CD14-positive monocyte (primary cell): Measurements from ENCODE around the gene SF3A1. TPM values are rescaled to one million over a fixed set of nuclear protein-coding genes. Genes with fewer than 3 reads are reported as not detected.
A peak's percentile ranks its signal among the peaks of the same experiment; 100 is the strongest.

Experiments
- DNase-seq, 3 donors: peaks; one replicate each; pipeline ENCODE4 v3.0.0-alpha.2; 2011 to 2022
- H2AFZ ChIP-seq: 2 replicates; pipeline ENCODE4 v1.6.0; 2012; ENCODE audit warnings: mild to moderate bottlenecking, low read depth, low read length, inconsistent platforms; ENCODE audit not compliant: insufficient read depth, poor library complexity, severe bottlenecking
- H3K27ac ChIP-seq, 2 donors: 1 replicate in 1 of 2; 2 replicates in 1 of 2; pipeline ENCODE4 v1.5.1; 2012 to 2013; ENCODE audit warnings: low read length in 2 of 2, control low read depth in 1 of 2, inconsistent platforms in 1 of 2, low read depth in 1 of 2, mild to moderate bottlenecking in 1 of 2
- H3K27me3 ChIP-seq, 2 donors: one replicate each; pipeline versions ENCODE4 v1.6.0 to v1.6.1; 2011 to 2013; ENCODE audit warnings: low read length in 2 of 2; ENCODE audit not compliant: control insufficient read depth in 2 of 2, insufficient read depth in 2 of 2
- H3K36me3 ChIP-seq, 2 donors: replicated peaks in 1 of 2; 1 replicate in 1 of 2; 2 replicates in 1 of 2; pipeline versions ENCODE4 v1.5.1 to v1.6.1; 2012 to 2013; ENCODE audit warnings: low read length in 2 of 2, control low read depth in 1 of 2, inconsistent platforms in 1 of 2, mild to moderate bottlenecking in 1 of 2; ENCODE audit not compliant: insufficient read depth in 2 of 2, control insufficient read depth in 1 of 2
- H3K4me1 ChIP-seq, 2 donors: 1 replicate in 1 of 2; 2 replicates in 1 of 2; pipeline versions ENCODE4 v1.5.1 to v1.6.1; 2012 to 2013; ENCODE audit warnings: low read length in 2 of 2, control low read depth in 1 of 2, inconsistent platforms in 1 of 2, mild to moderate bottlenecking in 1 of 2, moderate library complexity in 1 of 2; ENCODE audit not compliant: insufficient read depth in 2 of 2, control insufficient read depth in 1 of 2
- H3K4me2 ChIP-seq: replicated peaks from 2 replicates; pipeline ENCODE3; 2012; ENCODE audit warnings: low read length, moderate library complexity, mild to moderate bottlenecking; ENCODE audit not compliant: poor library complexity, severe bottlenecking; ENCODE audit errors: extremely low read depth
- H3K4me3 ChIP-seq, 3 experiments: fragments of 200-600 bp in 1 of 3; sonication (generic) in 1 of 3; replicated peaks in 1 of 3; 1 replicate in 2 of 3; 2 replicates in 1 of 3; pipeline ENCODE4 v1.5.1; 2011 to 2013; ENCODE audit warnings: low read length in 3 of 3, mild to moderate bottlenecking in 3 of 3, control low read depth in 2 of 3, low read depth in 2 of 3, inconsistent platforms in 1 of 3, moderate library complexity in 1 of 3
- H3K79me2 ChIP-seq: 2 replicates; pipeline ENCODE4 v1.6.0; 2012; ENCODE audit warnings: mild to moderate bottlenecking, control low read depth, inconsistent platforms, low read length, moderate library complexity; ENCODE audit not compliant: insufficient read depth
- H3K9ac ChIP-seq: 2 replicates; pipeline ENCODE4 v1.6.0; 2017; ENCODE audit warnings: low read length, mild to moderate bottlenecking; ENCODE audit not compliant: insufficient read depth, poor library complexity, severe bottlenecking
- H3K9me3 ChIP-seq, 2 donors: replicated peaks in 1 of 2; 1 replicate in 1 of 2; 2 replicates in 1 of 2; pipeline versions ENCODE4 v1.5.1 to v1.6.1; 2012 to 2013; ENCODE audit warnings: low read length in 2 of 2, control low read depth in 1 of 2; ENCODE audit not compliant: control insufficient read depth in 1 of 2, insufficient read depth in 1 of 2
- H4K20me1 ChIP-seq: 2 replicates; pipeline ENCODE4 v1.6.0; 2012; ENCODE audit warnings: mild to moderate bottlenecking, low read length, control low read depth, moderate library complexity; ENCODE audit not compliant: insufficient read depth
- H3K27ac Mint-ChIP-seq, 7 donors: one replicate each; pipeline ENCODE4 v1.8.0; 2020; ENCODE audit warnings: mild to moderate bottlenecking in 7 of 7, mixed read lengths in 7 of 7, moderate library complexity in 6 of 7, inconsistent platforms in 2 of 7
- H3K27me3 Mint-ChIP-seq, 3 donors: one replicate each; pipeline ENCODE4 v1.8.0; 2021 to 2022; ENCODE audit warnings: low read depth in 3 of 3, mild to moderate bottlenecking in 3 of 3, mixed read lengths in 3 of 3, moderate library complexity in 3 of 3, inconsistent platforms in 1 of 3
- H3K36me3 Mint-ChIP-seq, 2 donors: one replicate each; pipeline ENCODE4 v1.8.0; 2020; ENCODE audit warnings: mixed read lengths in 2 of 2, inconsistent platforms in 1 of 2, mild to moderate bottlenecking in 1 of 2
- H3K4me1 Mint-ChIP-seq: one replicate; pipeline ENCODE4 v1.8.0; 2020; ENCODE audit warnings: mild to moderate bottlenecking, mixed read lengths
- H3K4me3 Mint-ChIP-seq, 2 donors: one replicate each; pipeline ENCODE4 v1.8.0; 2020; ENCODE audit warnings: mild to moderate bottlenecking in 2 of 2, mixed read lengths in 2 of 2, moderate library complexity in 1 of 2
- H3K9me3 Mint-ChIP-seq, 7 donors: one replicate each; pipeline ENCODE4 v1.8.0; 2020 to 2022; ENCODE audit warnings: mixed read lengths in 7 of 7, mild to moderate bottlenecking in 6 of 7, moderate library complexity in 6 of 7, inconsistent platforms in 2 of 7
- WGBS: methylation state at CpG from one replicate; pipeline ENCODE4 v1.1.5; 2013; ENCODE audit warnings: missing lambda C conversion rate; ENCODE audit not compliant: insufficient coverage; 5-methylcytosine and 5-hydroxymethylcytosine counted together
- intact Hi-C, 2 donors: fragments of 100-400 bp; cut with micrococcal nuclease; formaldehyde crosslinking; loops; one replicate each; pipeline versions ENCODE4 v1.15.0 to v1.15.1; 2023
- polyA plus RNA-seq, 3 donors: library from polyadenylated mRNA; depleted of rRNA in 1 of 3; unstranded in 2 of 3; stranded (reverse) in 1 of 3; fragments of 300-500 nt in 2 of 3; fragments of >200 nt in 1 of 3; fragmentation: Illumina TruSeq in 2 of 3; gene quantifications; 1 replicate in 2 of 3; 2 replicates in 1 of 3; pipeline ENCODE4 v1.2.3, GENCODE V29; 2012 to 2021
- TF ChIP-seq, protein P1 (sequence below): fragments of 200-600 bp; IDR thresholded peaks from one replicate; pipeline ENCODE4 v1.8.0; 2022; ENCODE audit warnings: antibody characterized with exemption, mild to moderate bottlenecking

SF3A1 gene
- polyA plus RNA-seq, 3 donors = 34.7 to 102 (median 52.1) TPM

GRCh38 chr22:30396871-30397655 is 40.4 kb upstream of the SF3A1 start, which contains the start of gene SEC14L2:
TSS of gene SEC14L2 (plus strand) at chr22:30397018. CDS start at chr22:30397117, 99 bp downstream.
- Histone ChIP-seq H2AFZ (peak within 1 kb of the TSS; percentile 59), H3K9me3 (peaks cover 0 to 8% of the 10 kb centered on the region in 2 donors), H3K36me3 (no peaks in the 10 kb centered on the region), H3K4me1 (peaks cover 5 to 9% of the 10 kb centered on the region in 2 donors), H3K27ac (no peak within 1 kb of the TSS), H3K27me3 (peaks cover 33 to 49% of the 10 kb centered on the region in 2 donors), H3K4me2 (peak within 1 kb of the TSS; percentile 69), H3K79me2 (no peaks in the 10 kb centered on the region), H3K9ac (peak within 1 kb of the TSS; percentile 15), H4K20me1 (no peaks in the 10 kb centered on the region), H3K4me3 (peak within 1 kb of the TSS in 2 of 3 experiments; percentile 11 to 49)
- H3K27ac Mint-ChIP-seq = no peak within 1 kb of the TSS
- TF ChIP-seq, protein P1, sequence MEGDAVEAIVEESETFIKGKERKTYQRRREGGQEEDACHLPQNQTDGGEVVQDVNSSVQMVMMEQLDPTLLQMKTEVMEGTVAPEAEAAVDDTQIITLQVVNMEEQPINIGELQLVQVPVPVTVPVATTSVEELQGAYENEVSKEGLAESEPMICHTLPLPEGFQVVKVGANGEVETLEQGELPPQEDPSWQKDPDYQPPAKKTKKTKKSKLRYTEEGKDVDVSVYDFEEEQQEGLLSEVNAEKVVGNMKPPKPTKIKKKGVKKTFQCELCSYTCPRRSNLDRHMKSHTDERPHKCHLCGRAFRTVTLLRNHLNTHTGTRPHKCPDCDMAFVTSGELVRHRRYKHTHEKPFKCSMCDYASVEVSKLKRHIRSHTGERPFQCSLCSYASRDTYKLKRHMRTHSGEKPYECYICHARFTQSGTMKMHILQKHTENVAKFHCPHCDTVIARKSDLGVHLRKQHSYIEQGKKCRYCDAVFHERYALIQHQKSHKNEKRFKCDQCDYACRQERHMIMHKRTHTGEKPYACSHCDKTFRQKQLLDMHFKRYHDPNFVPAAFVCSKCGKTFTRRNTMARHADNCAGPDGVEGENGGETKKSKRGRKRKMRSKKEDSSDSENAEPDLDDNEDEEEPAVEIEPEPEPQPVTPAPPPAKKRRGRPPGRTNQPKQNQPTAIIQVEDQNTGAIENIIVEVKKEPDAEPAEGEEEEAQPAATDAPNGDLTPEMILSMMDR = no peak
- intact Hi-C loops = no loop called here
- peaks cover 14% of the 10 kb centered on the region for H3K4me1 Mint-ChIP-seq
- peak within 1 kb of the TSS; percentile 66 to 84 for H3K4me3 Mint-ChIP-seq
- peaks cover 2 to 3% of the 10 kb centered on the region in 2 donors for H3K36me3 Mint-ChIP-seq
- H3K27me3 Mint-ChIP-seq = peaks cover 50 to 65% (median 51%) of the 10 kb centered on the region in 3 donors
- H3K9me3 Mint-ChIP-seq = peaks cover 0 to 11% (median 0%) of the 10 kb centered on the region in 7 donors
- WGBS = 1% methylated on average over 49 of the region's 56 CpGs
- no peak for DNase-seq

GRCh38 chr22:30393885-30394284 is 37.2 kb upstream of the SF3A1 start:
- no peaks in the 10 kb centered on the region for H3K36me3 ChIP-seq
- no peak overlapping the region for H3K9ac ChIP-seq
- H3K27me3 ChIP-seq = peaks cover 31 to 35% of the 10 kb centered on the region in 2 donors
- TF ChIP-seq, protein P1 = no peak
- DNase-seq = no peak
- no peak overlapping the region for H2AFZ ChIP-seq
- Mint-ChIP-seq H3K27me3 (peaks cover 42 to 45% (median 45%) of the 10 kb centered on the region in 3 donors), H3K4me1 (peaks cover 14% of the 10 kb centered on the region), H3K36me3 (peaks cover 2 to 3% of the 10 kb centered on the region in 2 donors), H3K4me3 (no peak overlapping the region), H3K9me3 (peaks cover 0 to 13% (median 2%) of the 10 kb centered on the region in 7 donors), H3K27ac (peak overlapping the region in 2 of 7 donors; percentile 4 to 27)
- H3K4me2 ChIP-seq = no peak overlapping the region
- no peaks in the 10 kb centered on the region for H3K79me2 ChIP-seq
- WGBS = 80% methylated on average over 1 of the region's 3 CpGs
- peaks cover 0 to 8% of the 10 kb centered on the region in 2 donors for H3K9me3 ChIP-seq
- peaks cover 5 to 9% of the 10 kb centered on the region in 2 donors for H3K4me1 ChIP-seq
- no peak overlapping the region for H3K27ac ChIP-seq
- intact Hi-C loops = loop anchor here (5.0 kb wide), 2 partner anchors 33 to 287 kb away; partner anchors contain the start of gene MTFP1 (in 1 of the 2)
- H3K4me3 ChIP-seq = no peak overlapping the region
- H4K20me1 ChIP-seq = no peaks in the 10 kb centered on the region
